Trophoblast cell (in vitro differentiated cells and primary cell): Measurements from ENCODE around the gene GALNT13.
A peak's percentile ranks its signal among the peaks of the same experiment; 100 is the strongest.

Experiments used
- DNase-seq, 2 donors: peaks; one replicate each; pipeline ENCODE4 v3.0.0-alpha.2; 2016
- H2AFZ ChIP-seq: 2 replicates; pipeline ENCODE4 v1.6.1; 2013; ENCODE audit warnings: low read length, moderate library complexity, mild to moderate bottlenecking; ENCODE audit not compliant: insufficient read depth, poor library complexity
- H2AK5ac ChIP-seq: 2 replicates; pipeline ENCODE4 v1.6.1; 2013; ENCODE audit warnings: mild to moderate bottlenecking, low read length
- H2BK120ac ChIP-seq: 2 replicates; pipeline ENCODE4 v1.6.1; 2013; ENCODE audit warnings: low read length, mild to moderate bottlenecking, moderate library complexity; ENCODE audit not compliant: insufficient read depth, poor library complexity
- H2BK12ac ChIP-seq: 2 replicates; pipeline ENCODE4 v1.6.1; 2013; ENCODE audit warnings: mild to moderate bottlenecking, low read length, moderate library complexity
- H2BK5ac ChIP-seq: 2 replicates; pipeline ENCODE4 v1.6.1; 2013; ENCODE audit warnings: low read length, low read depth, moderate library complexity, mild to moderate bottlenecking; ENCODE audit not compliant: poor library complexity
- H3K14ac ChIP-seq: 2 replicates; pipeline ENCODE4 v1.6.1; 2013; ENCODE audit warnings: mild to moderate bottlenecking, low read length
- H3K18ac ChIP-seq: 2 replicates; pipeline ENCODE4 v1.6.1; 2013; ENCODE audit warnings: mild to moderate bottlenecking, low read length
- H3K23ac ChIP-seq: 2 replicates; pipeline ENCODE4 v1.6.1; 2013; ENCODE audit warnings: low read length
- H3K27ac ChIP-seq: 2 replicates; pipeline ENCODE4 v1.5.1; 2013; ENCODE audit warnings: low read depth, mild to moderate bottlenecking, inconsistent platforms, low read length, moderate library complexity
- H3K27me3 ChIP-seq: 2 replicates; pipeline ENCODE4 v1.6.1; 2013; ENCODE audit warnings: inconsistent platforms, mild to moderate bottlenecking, low read length, moderate library complexity; ENCODE audit not compliant: insufficient read depth
- H3K36me3 ChIP-seq, 2 experiments: 1 replicate in 1 of 2; 2 replicates in 1 of 2; pipeline ENCODE4 v1.6.1; 2013; ENCODE audit warnings: low read length in 2 of 2, mild to moderate bottlenecking in 2 of 2, moderate library complexity in 1 of 2; ENCODE audit not compliant: insufficient read depth in 2 of 2, control insufficient read depth in 1 of 2
- H3K4ac ChIP-seq: 2 replicates; pipeline ENCODE4 v1.6.1; 2013; ENCODE audit warnings: low read depth, mild to moderate bottlenecking, low read length, moderate library complexity
- H3K4me1 ChIP-seq, 2 experiments: 1 replicate in 1 of 2; 2 replicates in 1 of 2; pipeline ENCODE4 v1.6.1; 2013; ENCODE audit warnings: low read length in 2 of 2, mild to moderate bottlenecking in 2 of 2, moderate library complexity in 1 of 2; ENCODE audit not compliant: insufficient read depth in 2 of 2, control insufficient read depth in 1 of 2
- H3K4me2 ChIP-seq: 2 replicates; pipeline ENCODE4 v1.6.1; 2013; ENCODE audit warnings: inconsistent platforms, mild to moderate bottlenecking, low read length, moderate library complexity
- H3K4me3 ChIP-seq: 2 replicates; pipeline ENCODE4 v1.5.1; 2013; ENCODE audit warnings: mild to moderate bottlenecking, low read depth, low read length, inconsistent platforms
- H3K79me1 ChIP-seq: one replicate; pipeline ENCODE4 v1.6.1; 2013; ENCODE audit warnings: low read length
- H3K79me2 ChIP-seq: 2 replicates; pipeline ENCODE4 v1.6.1; 2013; ENCODE audit warnings: low read length, mild to moderate bottlenecking; ENCODE audit not compliant: control insufficient read depth, insufficient read depth, poor library complexity
- H3K9ac ChIP-seq: 2 replicates; pipeline ENCODE4 v1.6.1; 2013; ENCODE audit warnings: mild to moderate bottlenecking, low read length
- H3K9me3 ChIP-seq: 2 replicates; pipeline ENCODE4 v1.6.1; 2013; ENCODE audit warnings: low read depth, mild to moderate bottlenecking, control low read depth, inconsistent platforms, low read length; ENCODE audit not compliant: insufficient read depth
- H4K12ac ChIP-seq: 2 replicates; pipeline ENCODE4 v1.6.1; 2013; ENCODE audit warnings: low read depth, mild to moderate bottlenecking, low read length, moderate library complexity
- H4K8ac ChIP-seq: 2 replicates; pipeline ENCODE4 v1.6.1; 2013; ENCODE audit warnings: low read depth, mild to moderate bottlenecking, low read length, moderate library complexity
- H4K91ac ChIP-seq: one replicate; pipeline ENCODE4 v1.6.1; 2013; ENCODE audit warnings: low read depth, mild to moderate bottlenecking, low read length, moderate library complexity
- WGBS: extraction: QIAGEN DNeasy Blood & Tissue Kit; methylation state at CpG from one replicate; pipeline ENCODE4 v1.1.7; 2013; ENCODE audit warnings: missing lambda C conversion rate; ENCODE audit not compliant: insufficient read length, insufficient coverage; ENCODE audit errors: extremely low coverage; 5-methylcytosine and 5-hydroxymethylcytosine counted together

Gene GALNT13

DNA sequence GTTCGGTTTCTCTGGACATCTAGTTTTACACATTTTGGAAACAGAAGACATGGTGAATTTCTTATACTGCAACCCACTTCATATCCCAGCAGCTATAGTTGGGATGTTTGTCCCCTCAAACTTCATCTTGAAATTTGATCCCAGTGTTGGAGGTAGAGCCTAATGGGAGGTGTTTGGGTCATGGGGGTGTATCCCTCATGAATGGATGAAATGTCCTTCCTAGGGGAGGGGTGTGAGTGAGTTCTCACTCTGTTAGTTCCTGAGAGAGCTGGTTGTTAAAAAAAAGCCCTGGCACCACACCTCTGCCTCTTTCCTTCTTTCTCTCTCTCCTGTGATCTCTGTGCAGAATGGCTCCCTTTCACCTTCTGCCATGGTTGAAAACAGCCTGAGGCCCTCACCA is 457.8 kb downstream of the GALNT13 start:
- H3K4me3 ChIP-seq: no peak overlapping the region
- H4K12ac ChIP-seq: no peak overlapping the region
- H2BK120ac ChIP-seq: no peak overlapping the region
- H3K27ac ChIP-seq: no peak overlapping the region
- no peaks in the 10 kb centered on the region for H3K79me1 ChIP-seq
- H2AFZ ChIP-seq: no peak overlapping the region
- no peak overlapping the region for H3K9ac ChIP-seq
- H3K14ac ChIP-seq: no peak overlapping the region
- H4K91ac ChIP-seq: no peak overlapping the region
- H3K27me3 ChIP-seq: no peaks in the 10 kb centered on the region
- H3K4me2 ChIP-seq: no peak overlapping the region
- H3K4ac ChIP-seq: no peak overlapping the region
- no peak overlapping the region for H2BK5ac ChIP-seq
- H3K36me3 ChIP-seq: no peaks in the 10 kb centered on the region
- no peaks in the 10 kb centered on the region for H3K9me3 ChIP-seq
- DNase-seq: no peak
- H3K4me1 ChIP-seq: peaks cover 0 to 3% of the 10 kb centered on the region in 2 experiments
- H3K79me2 ChIP-seq: no peaks in the 10 kb centered on the region
- no peak overlapping the region for H3K18ac ChIP-seq
- no peak overlapping the region for H2AK5ac ChIP-seq
- no peak overlapping the region for H4K8ac ChIP-seq
- no peak overlapping the region for H3K23ac ChIP-seq
- no peak overlapping the region for H2BK12ac ChIP-seq
- no CpG with 5 or more reads among the region's 1 CpG for WGBS

DNA sequence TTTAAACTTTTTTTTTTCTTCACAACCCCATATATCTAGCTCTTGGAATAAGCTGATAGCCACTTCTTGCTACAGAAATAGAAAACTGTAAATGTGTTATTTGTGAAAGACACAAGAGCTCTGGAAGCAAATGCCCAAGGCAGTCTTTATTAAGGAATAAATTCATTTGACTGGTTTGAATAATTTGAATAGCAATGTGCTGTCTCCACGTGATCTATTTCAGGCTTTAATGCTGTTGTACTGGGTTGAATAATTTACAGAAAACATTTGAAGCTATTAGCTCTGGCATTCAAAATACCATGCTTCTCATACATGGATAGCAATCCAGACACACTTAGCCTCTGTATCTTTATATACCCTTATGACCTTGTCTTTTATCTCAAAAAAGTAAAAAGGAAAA is 460.1 kb downstream of the GALNT13 start:
- H3K23ac ChIP-seq: no peak overlapping the region
- no peak overlapping the region for H2AK5ac ChIP-seq
- H3K4me1 ChIP-seq: no peaks in the 10 kb centered on the region
- no CpG with 5 or more reads among the region's 1 CpG for WGBS
- DNase-seq: peak in 1 of 2 donors; percentile 13
- H3K18ac ChIP-seq: no peak overlapping the region
- no peak overlapping the region for H3K14ac ChIP-seq
- no peak overlapping the region for H3K4ac ChIP-seq
- H3K9me3 ChIP-seq: no peaks in the 10 kb centered on the region
- no peak overlapping the region for H3K9ac ChIP-seq
- no peak overlapping the region for H2BK5ac ChIP-seq
- H3K4me2 ChIP-seq: no peak overlapping the region
- H4K8ac ChIP-seq: no peak overlapping the region
- H3K79me1 ChIP-seq: no peaks in the 10 kb centered on the region
- no peaks in the 10 kb centered on the region for H3K36me3 ChIP-seq
- no peak overlapping the region for H3K27ac ChIP-seq
- no peak overlapping the region for H4K12ac ChIP-seq
- H3K4me3 ChIP-seq: no peak overlapping the region
- H2BK12ac ChIP-seq: no peak overlapping the region
- H2BK120ac ChIP-seq: no peak overlapping the region
- H2AFZ ChIP-seq: no peak overlapping the region
- no peaks in the 10 kb centered on the region for H3K79me2 ChIP-seq
- no peaks in the 10 kb centered on the region for H3K27me3 ChIP-seq
- H4K91ac ChIP-seq: no peak overlapping the region

DNA sequence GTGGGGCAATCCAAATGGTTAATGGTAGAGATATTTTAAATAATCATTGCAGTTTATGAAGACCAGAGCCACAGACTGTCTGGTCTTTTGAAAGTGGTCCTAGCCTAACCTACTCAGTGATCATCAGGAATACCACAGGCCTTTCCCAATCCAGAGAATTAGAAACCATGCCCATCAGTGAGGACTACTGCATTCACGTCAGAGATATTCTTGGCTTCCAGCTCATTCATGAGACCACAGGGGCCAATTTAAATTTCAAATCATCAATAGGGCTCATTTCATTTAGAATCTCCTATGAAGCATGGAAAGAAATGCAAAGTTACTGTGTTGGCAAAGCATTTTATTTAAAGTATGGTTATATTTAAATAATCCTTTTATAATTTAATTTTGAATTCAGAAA is 464.5 kb downstream of the GALNT13 start:
- Histone ChIP-seq H3K9ac (no peak overlapping the region), H2BK120ac (no peak overlapping the region), H3K79me1 (no peaks in the 10 kb centered on the region), H2BK12ac (no peak overlapping the region), H3K4me1 (no peaks in the 10 kb centered on the region), H3K4me3 (no peak overlapping the region), H4K91ac (no peak overlapping the region), H3K79me2 (no peaks in the 10 kb centered on the region), H2AFZ (no peak overlapping the region), H3K4ac (no peak overlapping the region), H2AK5ac (no peak overlapping the region), H3K23ac (no peak overlapping the region), H3K14ac (no peak overlapping the region), H3K27ac (no peak overlapping the region), H3K36me3 (no peaks in the 10 kb centered on the region), H4K12ac (no peak overlapping the region), H3K4me2 (no peak overlapping the region), H3K18ac (no peak overlapping the region), H2BK5ac (no peak overlapping the region), H4K8ac (no peak overlapping the region), H3K9me3 (no peaks in the 10 kb centered on the region), H3K27me3 (no peaks in the 10 kb centered on the region)
- no CpG with 5 or more reads among the region's 1 CpG for WGBS
- DNase-seq: no peak

DNA sequence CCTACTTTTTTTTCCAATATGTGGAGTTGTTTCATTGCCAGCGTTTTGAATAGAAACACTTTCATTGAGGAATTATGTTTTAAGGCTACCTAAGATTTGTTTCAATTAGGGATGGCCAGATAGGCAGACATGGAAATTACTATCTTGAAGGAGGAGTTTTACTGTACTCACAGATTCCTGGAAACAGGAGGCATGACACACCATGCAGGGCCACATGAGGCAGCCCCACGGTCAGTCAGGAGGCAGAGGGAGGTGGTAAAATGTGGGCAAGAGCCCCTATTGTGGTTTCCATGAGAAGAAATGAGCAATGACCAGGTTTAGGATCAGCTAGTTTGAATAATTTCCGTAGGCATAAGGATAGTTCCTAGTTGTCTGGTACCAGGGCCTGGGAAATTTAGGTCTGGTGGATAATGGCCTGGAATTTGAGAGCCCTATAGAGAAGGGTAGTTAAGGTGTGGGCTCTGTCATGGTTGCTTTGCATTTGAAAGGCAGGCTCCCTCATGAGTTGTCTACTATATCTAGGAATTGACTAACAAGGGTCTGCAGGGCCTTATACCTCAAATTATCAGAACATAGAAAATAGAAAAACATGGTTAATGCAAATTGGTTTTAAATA is 466.7 kb downstream of the GALNT13 start:
- no peaks in the 10 kb centered on the region for H3K27me3 ChIP-seq
- no peak overlapping the region for H3K18ac ChIP-seq
- H2BK120ac ChIP-seq: no peak overlapping the region
- no peak for DNase-seq
- no peak overlapping the region for H3K4ac ChIP-seq
- no peaks in the 10 kb centered on the region for H3K4me1 ChIP-seq
- WGBS: no CpG with 5 or more reads among the region's 3 CpGs
- no peak overlapping the region for H4K12ac ChIP-seq
- H3K9me3 ChIP-seq: no peaks in the 10 kb centered on the region
- H2BK5ac ChIP-seq: no peak overlapping the region
- H2AFZ ChIP-seq: no peak overlapping the region
- no peak overlapping the region for H3K23ac ChIP-seq
- H2BK12ac ChIP-seq: no peak overlapping the region
- H3K79me2 ChIP-seq: no peaks in the 10 kb centered on the region
- no peak overlapping the region for H4K8ac ChIP-seq
- H3K4me3 ChIP-seq: no peak overlapping the region
- no peaks in the 10 kb centered on the region for H3K79me1 ChIP-seq
- no peak overlapping the region for H3K14ac ChIP-seq
- no peak overlapping the region for H3K4me2 ChIP-seq
- H3K36me3 ChIP-seq: no peaks in the 10 kb centered on the region
- no peak overlapping the region for H4K91ac ChIP-seq
- H3K27ac ChIP-seq: no peak overlapping the region
- no peak overlapping the region for H3K9ac ChIP-seq
- no peak overlapping the region for H2AK5ac ChIP-seq
